Measurements from ENCODE around the gene CALN1.

CALN1 gene

DNA sequence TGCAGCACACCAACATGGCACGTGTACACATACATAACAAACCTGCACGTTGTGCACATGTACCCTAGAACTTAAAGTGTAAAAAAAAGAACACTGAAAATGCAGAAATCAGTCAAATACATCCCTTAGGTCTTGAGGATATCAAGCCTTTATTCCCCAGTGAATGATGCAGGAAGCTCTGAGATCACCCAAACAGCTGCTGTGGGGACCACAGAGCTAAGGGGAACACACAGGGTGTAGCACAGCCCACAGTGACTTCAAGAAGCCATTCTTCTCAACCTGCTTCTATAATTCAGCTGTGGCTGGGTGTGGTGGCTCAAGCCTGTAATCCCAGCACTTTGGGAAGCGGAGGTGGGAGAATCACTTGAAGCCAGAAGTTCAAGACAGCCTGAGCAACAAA, 314.9 kb downstream of the CALN1 start:
- Histone ChIP-seq H3F3A (ENCODE audit: insufficient read depth, low read length) (no peaks in the 10 kb centered on the region), H3K4me2 (ENCODE audit: low read length) (no peak overlapping the region), H3K4me1 (ENCODE audit: insufficient read depth, low read length, severe bottlenecking) (no peaks in the 10 kb centered on the region), H4K20me1 (ENCODE audit: insufficient read depth, low read length) (no peaks in the 10 kb centered on the region), H3K27ac (ENCODE audit: low read depth, low read length, poor library complexity, severe bottlenecking) (no peak overlapping the region), H3K36me3 (ENCODE audit: insufficient read depth, low read length) (no peaks in the 10 kb centered on the region), H2AFZ (ENCODE audit: low read length) (no peak overlapping the region), H3K4me3 (ENCODE audit: low read depth, low read length, poor library complexity, severe bottlenecking) (no peak overlapping the region), H3K9ac (ENCODE audit: low read length) (no peak overlapping the region), H3K27me3 (ENCODE audit: insufficient read depth, low read length) (no peaks in the 10 kb centered on the region), H3K9me3 (ENCODE audit: low read length) (no peaks in the 10 kb centered on the region), H3K79me2 (ENCODE audit: insufficient read depth, low read length) (no peaks in the 10 kb centered on the region), H3K9me2 (ENCODE audit: low read depth, low read length) (no peaks in the 10 kb centered on the region)
- no peak for TF ChIP-seq EZH2 (IDR thresholded peaks at IDR 0.05; ENCODE audit: borderline replicate concordance, low read length)
- TF ChIP-seq, protein P1, sequence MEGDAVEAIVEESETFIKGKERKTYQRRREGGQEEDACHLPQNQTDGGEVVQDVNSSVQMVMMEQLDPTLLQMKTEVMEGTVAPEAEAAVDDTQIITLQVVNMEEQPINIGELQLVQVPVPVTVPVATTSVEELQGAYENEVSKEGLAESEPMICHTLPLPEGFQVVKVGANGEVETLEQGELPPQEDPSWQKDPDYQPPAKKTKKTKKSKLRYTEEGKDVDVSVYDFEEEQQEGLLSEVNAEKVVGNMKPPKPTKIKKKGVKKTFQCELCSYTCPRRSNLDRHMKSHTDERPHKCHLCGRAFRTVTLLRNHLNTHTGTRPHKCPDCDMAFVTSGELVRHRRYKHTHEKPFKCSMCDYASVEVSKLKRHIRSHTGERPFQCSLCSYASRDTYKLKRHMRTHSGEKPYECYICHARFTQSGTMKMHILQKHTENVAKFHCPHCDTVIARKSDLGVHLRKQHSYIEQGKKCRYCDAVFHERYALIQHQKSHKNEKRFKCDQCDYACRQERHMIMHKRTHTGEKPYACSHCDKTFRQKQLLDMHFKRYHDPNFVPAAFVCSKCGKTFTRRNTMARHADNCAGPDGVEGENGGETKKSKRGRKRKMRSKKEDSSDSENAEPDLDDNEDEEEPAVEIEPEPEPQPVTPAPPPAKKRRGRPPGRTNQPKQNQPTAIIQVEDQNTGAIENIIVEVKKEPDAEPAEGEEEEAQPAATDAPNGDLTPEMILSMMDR (IDR thresholded peaks at IDR 0.05; ENCODE audit: low read length) = no peak

DNA sequence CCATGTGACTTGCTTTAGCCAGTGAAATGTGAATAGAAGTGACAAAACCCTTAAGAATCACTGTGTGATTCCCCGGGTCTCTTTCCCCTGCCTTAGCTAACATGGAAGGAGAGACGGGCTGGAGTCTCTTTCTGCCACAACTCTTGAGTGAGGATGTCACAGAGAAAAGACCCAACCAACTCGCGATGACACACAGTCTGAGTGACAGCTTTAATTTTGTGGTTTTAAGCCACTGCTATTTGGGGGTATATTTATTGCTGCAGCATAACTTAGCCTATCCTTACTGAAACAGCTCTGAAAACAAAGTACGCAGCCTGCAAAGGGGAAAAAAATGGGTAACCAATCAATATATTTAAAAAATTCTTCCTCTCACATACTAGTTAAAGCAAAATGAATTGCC, 319.4 kb downstream of the CALN1 start:
- Histone ChIP-seq H3K27me3 (ENCODE audit: insufficient read depth, low read length) (no peaks in the 10 kb centered on the region), H3K9me2 (ENCODE audit: low read depth, low read length) (no peaks in the 10 kb centered on the region), H3K4me3 (ENCODE audit: low read depth, low read length, poor library complexity, severe bottlenecking) (no peak overlapping the region), H3F3A (ENCODE audit: insufficient read depth, low read length) (no peaks in the 10 kb centered on the region), H2AFZ (ENCODE audit: low read length) (no peak overlapping the region), H3K9me3 (ENCODE audit: low read length) (no peaks in the 10 kb centered on the region), H3K4me2 (ENCODE audit: low read length) (no peak overlapping the region), H3K9ac (ENCODE audit: low read length) (no peak overlapping the region), H3K36me3 (ENCODE audit: insufficient read depth, low read length) (no peaks in the 10 kb centered on the region), H3K27ac (ENCODE audit: low read depth, low read length, poor library complexity, severe bottlenecking) (no peak overlapping the region), H3K79me2 (ENCODE audit: insufficient read depth, low read length) (no peaks in the 10 kb centered on the region), H3K4me1 (ENCODE audit: insufficient read depth, low read length, severe bottlenecking) (no peaks in the 10 kb centered on the region), H4K20me1 (ENCODE audit: insufficient read depth, low read length) (no peaks in the 10 kb centered on the region)
- no peak for TF ChIP-seq EZH2 (IDR thresholded peaks at IDR 0.05; ENCODE audit: borderline replicate concordance, low read length)
- TF ChIP-seq, protein P1 (IDR thresholded peaks at IDR 0.05; ENCODE audit: low read length) = no peak

DNA sequence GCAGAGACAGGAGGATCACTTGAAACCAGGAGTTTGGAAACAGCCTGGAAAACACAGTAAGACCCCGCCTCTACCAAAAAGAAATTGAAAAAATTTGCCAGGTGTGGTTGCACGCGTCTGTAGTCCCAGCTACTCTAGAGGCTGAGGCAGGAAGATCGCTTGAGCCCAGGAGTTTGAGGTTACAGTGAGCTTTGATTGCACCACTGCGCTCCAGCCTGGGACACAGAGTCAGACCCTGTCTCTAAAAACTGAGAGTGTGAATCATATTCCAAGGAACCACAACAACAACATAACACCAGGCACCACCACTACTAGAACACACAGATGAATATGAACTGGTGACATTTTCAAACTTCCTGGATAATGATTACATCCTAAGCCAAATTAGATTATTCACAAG, 324.2 kb downstream of the CALN1 start:
- TF ChIP-seq EZH2 (IDR thresholded peaks at IDR 0.05; ENCODE audit: borderline replicate concordance, low read length) = no peak
- TF ChIP-seq, protein P1 (IDR thresholded peaks at IDR 0.05; ENCODE audit: low read length) = no peak
- Histone ChIP-seq H2AFZ (ENCODE audit: low read length) (no peak overlapping the region), H3K9me2 (ENCODE audit: low read depth, low read length) (no peaks in the 10 kb centered on the region), H3K9ac (ENCODE audit: low read length) (no peak overlapping the region), H3K27me3 (ENCODE audit: insufficient read depth, low read length) (no peaks in the 10 kb centered on the region), H4K20me1 (ENCODE audit: insufficient read depth, low read length) (no peaks in the 10 kb centered on the region), H3K27ac (ENCODE audit: low read depth, low read length, poor library complexity, severe bottlenecking) (no peak overlapping the region), H3F3A (ENCODE audit: insufficient read depth, low read length) (no peaks in the 10 kb centered on the region), H3K4me2 (ENCODE audit: low read length) (no peak overlapping the region), H3K4me1 (ENCODE audit: insufficient read depth, low read length, severe bottlenecking) (no peaks in the 10 kb centered on the region), H3K36me3 (ENCODE audit: insufficient read depth, low read length) (no peaks in the 10 kb centered on the region), H3K79me2 (ENCODE audit: insufficient read depth, low read length) (no peaks in the 10 kb centered on the region), H3K4me3 (ENCODE audit: low read depth, low read length, poor library complexity, severe bottlenecking) (no peak overlapping the region), H3K9me3 (ENCODE audit: low read length) (no peaks in the 10 kb centered on the region)
